GM19324 (cell line): ENCODE measurements around the gene EFCAB8.
"Not testable (repeated sequence)": the region's sequence is repeated elsewhere in the genome, so short reads cannot be mapped to it uniquely, and the experiment has no call there.

ENCODE experiments used
- ATAC-seq: cut with Tn5 transposase; IDR thresholded peaks from one replicate; pipeline ENCODE4 v1.9.1; 2021; ENCODE audit warnings: mild to moderate bottlenecking, moderate library complexity; ENCODE audit not compliant: unreplicated experiment, low FRiP score

Gene EFCAB8

GRCh38 chr20:32880635-32881034 lies 21.9 kb downstream of the EFCAB8 start:
- ATAC-seq: no peak

- ATAC-seq: no peak
Observed at GRCh38 chr20:32883081-32883480, 24.4 kb downstream of the EFCAB8 start.

- no peak for ATAC-seq
Observed at GRCh38 chr20:32885185-32885584, 26.5 kb downstream of the EFCAB8 start.

DNA sequence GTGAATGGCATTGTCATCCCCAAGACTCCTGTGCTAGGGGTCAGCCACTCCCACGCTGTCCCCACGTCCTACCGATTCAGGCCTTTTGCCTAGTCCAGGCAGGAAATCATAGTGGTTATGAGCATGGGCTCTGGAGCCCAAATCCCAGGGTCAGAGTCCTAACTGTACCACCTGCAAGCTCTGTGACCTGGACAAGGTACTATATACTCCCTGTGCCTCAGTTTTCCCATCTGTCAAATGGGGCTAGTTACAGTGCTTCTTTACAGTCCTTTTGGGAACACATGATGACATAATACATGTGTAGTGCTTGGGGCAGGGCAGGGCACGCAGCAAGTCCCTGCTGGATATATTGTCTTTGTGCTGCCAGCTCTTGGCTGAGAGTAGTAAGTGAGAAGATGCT lies 27.2 kb downstream of the EFCAB8 start:
- no peak for ATAC-seq

DNA sequence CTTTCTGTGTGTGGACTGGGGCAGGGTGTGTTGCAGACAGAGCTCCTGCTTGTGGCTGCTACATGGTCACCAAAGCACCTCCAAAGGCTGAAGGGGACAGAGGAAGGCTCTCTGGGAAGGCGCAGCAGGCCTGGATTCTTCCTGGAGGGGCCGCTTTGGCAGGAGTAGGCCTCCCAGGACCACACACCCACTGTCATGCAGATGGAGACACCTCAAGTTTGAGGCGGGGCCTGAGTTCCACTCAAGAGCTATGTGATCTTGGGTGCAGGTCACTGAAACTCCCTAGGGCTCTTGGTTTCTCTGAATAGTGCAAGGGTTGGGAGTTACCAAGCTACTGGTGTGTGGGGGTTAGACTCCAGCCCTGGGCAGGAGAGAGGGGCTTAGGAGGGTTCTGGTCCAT lies 27.9 kb downstream of the EFCAB8 start:
- no peak for ATAC-seq

DNA sequence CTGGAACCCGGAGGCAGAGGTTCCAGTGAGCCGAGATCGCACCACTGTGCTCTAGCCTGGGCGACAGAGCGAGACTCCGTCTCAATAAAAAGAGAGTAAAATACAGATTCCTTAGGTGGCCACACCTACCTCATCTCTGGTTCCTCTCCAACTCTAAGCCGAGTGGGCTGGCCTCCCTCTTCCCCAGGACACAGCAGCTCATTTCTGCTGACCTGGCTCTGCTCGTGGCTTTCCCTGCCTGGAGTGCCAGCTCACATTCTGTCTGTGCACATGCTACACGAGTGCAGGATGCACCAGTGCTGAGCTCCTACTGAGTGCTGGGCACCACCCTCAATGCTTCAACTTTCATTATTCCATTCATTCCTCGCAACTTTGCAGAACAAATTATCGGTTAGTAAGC lies 28.8 kb downstream of the EFCAB8 start:
- no peak for ATAC-seq

DNA sequence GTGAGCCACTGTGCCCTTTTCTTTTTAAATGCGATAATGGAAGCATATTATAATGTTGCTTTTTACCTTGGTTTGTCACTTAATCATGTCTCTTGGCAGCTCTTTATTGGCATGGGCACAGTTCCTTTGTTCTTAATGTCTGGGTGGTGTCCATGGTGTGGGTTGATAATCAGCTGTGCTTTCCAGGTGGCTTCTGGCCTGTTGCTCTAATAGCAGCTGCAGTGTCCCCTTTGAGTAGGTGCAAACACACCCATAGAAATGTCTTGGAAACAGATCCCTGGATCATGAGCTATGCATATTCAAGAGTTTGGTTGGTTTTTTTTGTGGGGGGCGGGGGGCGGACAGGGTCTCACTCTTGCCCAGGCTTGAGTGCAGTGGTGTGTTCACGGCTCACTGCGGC lies 29.9 kb downstream of the EFCAB8 start:
- ATAC-seq: no peak

DNA sequence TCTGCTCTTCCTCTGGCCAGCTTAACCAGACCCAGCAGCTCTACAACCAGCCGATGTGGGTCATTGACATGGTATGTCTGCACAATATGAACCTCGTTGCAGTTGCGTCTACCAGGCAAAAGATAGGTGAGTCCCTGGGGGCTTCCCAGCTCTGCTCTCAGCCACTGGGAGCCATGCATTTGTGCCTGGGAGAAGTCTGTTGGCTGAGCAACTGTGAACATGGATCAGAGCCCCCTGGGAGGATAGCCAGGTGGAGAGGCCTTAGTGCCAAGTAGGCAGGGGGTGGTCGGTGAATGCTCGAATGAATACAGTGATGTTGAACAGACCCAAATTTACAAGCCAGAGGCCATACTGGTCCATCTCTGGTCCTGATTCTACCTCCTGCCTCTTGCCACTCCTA lies 30.6 kb downstream of the EFCAB8 start:
- ATAC-seq: no peak

DNA sequence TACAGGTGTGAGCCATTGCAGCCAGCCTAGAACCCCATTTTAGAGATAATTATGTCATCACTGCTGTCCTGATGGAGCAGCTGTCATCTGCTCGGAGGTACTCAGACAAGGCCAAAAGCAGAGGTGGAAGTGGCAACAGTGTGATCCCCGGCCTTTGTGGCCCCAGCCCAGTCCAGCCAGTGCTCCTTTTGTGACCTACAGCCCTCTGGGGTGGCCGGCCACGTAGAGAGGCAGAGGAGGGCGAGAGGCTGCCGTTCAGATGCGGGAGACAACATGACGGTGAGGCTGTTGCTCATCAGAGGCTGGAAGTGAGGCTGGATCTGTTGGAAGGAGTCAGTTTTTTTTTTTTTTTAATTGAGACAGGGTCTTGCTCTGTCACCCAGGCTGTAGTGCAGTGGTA lies 32.8 kb downstream of the EFCAB8 start:
- no peak for ATAC-seq

DNA sequence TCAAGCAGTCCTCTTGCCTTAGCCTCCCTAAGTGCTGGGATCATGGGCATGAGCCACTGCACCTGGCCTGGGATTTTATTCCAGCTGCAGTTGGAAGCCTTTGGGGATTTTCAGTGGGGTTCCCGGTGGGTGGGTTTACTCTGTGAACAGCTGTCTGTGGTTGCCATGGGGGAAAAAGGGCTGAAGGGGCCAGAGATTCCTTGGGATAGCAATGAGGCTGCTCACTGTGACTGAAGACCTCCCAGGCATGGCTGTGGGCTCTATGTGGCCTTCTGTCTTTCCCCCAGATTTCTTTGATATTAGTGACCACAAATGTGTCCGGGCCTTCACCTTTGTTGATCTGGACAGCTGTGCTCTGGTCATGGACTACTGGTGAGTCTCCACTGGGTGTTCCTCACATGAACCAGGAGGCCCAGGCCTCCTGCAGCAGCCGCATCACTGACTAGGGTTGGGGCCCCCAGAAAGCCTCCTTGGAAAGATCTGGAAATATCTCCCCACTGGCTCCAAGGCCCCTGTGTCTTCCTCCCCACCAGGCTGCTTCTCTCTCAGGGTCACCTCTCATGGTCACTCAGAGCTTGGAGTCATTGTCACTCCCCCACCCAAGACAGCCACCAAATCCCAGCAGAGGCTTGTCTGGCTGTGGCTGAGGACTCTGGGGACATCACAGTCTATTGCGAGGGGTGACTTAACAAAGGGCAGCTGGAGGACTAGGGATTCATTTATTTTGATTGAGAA lies 33.4 kb downstream of the EFCAB8 start:
- no peak for ATAC-seq

DNA sequence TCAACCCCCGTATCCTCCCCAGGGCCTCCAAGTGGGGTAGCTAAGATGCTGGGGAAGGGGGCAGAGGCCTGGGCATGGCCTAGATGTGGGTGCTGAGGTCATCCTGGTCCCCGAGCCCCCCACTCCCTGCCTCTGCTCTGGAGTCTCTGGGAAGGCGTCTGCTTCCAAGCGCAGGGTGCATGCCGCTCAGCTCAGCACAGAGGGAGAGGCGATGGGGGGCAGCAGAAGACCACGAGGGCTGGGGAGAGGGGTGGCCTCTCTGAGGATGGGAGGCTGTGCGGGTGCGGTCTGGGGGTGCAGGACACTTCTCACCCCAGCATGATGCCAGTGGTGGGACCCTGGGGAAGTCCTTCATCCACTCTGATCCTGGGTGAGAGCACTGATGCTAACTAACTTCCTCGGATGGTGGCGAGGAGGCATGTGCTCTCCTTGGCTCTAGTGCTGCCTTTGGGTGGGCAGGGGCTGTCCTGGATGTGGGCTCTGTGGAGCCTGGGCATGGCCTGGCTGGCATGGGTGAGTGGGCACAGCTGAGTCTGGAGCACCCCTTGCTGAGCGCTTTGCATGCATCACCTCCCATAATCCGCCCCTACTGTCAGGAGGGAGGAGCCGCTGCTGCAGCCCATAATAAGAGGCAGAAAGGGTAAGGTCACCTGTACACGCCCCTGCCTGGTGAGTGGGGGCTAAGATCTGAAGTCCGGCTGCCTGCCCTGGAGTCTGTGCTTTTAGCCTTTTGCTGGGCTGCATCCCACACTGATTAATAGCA lies 34.7 kb downstream of the EFCAB8 start:
- ATAC-seq: no peak

DNA sequence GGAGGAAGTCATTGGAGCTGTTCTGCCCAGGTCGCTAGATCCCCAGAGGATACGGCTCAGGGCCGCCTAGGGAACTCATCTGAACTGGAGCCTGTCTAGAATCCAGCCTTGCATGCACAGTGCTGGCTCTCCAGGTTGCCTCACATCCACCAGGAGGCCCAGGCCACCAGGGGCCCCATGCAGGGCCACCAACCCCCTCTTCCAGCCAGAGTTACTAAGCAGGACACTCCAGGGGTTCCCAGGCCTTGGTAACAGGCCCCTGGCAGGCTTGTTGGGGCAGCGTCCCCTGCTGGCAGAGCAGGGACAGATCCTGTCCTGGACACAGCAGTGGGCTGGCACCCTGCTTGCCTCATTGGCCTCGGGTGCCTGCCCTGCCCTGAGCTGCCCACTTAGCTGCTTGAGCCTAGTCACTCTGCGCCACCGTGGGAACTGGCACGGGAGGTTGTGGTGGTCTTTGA lies 35.3 kb downstream of the EFCAB8 start:
- ATAC-seq: no peak

- ATAC-seq: no peak
Observed at GRCh38 chr20:32894711-32895355, 36.1 kb downstream of the EFCAB8 start.

DNA sequence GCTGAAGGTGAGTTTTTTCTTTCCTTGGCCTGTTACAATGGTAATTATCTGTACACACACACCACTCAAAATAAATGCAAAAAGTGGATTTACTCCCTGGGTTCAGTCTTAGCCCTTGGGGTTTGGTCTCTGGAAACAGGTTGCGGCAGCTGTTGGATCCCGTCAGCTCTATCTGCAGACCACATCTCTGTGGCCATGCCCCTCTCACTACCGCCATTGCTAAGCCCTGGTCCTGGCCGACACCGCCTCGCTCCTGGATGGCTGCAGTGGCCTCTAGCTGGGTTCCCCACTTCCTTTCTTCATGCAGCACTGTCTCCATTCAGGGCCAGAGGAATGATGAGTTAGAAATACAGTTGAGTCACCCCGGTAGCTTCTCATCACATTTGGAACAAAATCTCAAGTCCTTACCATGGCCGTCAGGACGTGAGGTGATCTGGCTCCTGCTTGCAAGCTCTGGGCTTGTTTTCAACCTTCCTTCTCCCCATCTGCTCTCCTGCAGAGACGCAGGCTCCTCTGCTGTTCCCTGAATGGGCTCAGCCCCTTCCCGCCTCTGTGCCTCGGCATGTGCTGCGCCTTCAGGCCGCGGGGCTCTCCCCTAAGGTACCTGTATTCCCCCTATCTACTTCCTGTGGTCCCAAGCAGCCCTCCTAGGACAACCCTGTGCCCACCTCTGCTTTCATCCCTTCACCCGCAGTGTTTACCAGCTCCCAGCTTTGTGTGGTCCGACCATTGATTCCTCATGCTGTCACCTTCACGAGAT lies 38.0 kb downstream of the EFCAB8 start:
- no peak for ATAC-seq

DNA sequence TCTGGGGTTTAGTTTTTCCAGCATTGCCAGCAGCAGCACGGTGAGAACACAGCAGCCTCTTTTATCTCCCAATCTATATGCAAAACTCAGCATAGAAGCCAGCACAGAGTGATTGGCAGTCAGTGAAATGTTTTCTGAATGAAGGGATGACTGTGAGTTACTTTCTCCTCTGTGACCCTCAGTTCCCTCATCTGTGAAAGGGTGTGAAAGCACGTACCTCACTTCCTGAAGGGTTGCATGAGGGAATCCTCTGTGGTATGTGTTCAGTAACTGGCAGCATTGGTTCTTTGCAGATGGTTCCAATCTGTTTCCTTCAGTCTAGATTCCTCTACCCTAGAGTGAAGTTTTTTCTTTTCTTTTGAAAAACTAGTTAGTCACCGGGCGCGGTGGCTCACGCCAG lies 40.0 kb downstream of the EFCAB8 start:
- ATAC-seq: no peak

DNA sequence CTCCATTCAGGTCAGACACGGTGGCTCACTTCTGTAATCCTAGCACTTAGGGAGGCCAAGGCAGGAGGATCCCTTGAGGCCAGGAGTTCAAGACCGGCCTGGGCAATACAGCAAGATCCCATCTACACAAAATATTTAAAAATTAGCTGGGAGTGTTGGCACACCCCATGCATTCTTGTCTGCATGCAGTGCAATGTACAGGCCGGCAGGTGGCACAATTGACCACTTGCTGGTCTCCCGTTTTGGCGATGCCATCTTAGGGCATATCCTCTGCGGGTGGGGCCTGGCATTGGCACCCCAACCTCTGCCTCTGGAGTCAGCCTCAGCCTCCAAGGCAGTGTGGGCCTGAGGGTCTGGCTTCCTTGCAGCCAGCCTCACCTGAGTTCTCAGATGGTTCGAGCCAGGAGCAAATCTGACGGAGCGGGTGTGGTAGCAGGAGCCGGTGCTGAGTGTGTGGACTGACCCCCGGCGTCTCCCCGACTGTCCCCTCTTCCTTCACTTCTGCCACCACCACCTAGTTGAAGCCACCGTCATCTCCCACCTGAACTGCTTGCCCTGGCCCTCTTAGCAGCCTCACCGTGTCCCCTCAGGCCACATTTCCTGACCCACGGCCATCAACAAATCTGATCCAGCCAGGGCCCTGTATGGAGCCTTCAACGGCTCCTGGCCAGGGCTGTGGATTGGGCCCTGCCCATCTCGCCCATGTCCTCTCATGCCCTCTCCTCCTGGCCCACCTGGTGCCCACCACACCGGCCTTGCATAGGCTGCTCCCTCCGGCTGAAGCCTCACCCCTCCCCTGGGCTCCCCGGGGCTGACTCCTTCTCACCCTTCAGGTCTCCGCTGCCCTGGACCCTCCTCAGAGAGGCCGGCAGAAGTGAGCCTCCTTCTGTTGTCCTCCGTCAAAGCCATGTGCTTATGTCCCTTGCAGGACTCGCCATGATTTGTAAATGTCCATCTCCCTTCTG lies 44.0 kb downstream of the EFCAB8 start:
- ATAC-seq: no peak

DNA sequence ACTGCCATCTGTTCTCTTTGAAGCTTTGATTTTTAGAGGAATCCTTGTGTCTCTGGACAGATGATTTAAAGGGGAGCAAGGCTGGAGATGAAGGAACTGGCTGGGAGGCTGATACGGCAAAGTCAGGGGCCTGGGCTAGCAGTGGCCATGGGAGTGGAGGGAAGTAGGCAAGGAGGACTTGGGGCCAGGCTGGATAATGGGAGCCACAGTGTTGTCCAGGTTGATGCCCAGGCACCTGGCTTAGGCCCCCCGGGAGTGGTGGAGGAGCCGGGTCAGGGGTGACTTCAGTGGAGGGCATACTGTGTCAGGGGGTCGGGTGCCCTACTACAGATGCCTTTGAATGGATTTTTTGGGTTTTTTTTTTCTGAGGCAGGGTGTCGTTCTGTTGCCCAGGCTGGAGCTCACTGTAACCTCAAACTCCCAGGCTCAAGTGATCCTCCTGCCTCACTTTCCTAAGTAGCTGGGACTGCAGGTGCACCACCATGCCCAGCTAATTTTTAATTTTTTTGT lies 45.0 kb downstream of the EFCAB8 start:
- ATAC-seq: no peak

DNA sequence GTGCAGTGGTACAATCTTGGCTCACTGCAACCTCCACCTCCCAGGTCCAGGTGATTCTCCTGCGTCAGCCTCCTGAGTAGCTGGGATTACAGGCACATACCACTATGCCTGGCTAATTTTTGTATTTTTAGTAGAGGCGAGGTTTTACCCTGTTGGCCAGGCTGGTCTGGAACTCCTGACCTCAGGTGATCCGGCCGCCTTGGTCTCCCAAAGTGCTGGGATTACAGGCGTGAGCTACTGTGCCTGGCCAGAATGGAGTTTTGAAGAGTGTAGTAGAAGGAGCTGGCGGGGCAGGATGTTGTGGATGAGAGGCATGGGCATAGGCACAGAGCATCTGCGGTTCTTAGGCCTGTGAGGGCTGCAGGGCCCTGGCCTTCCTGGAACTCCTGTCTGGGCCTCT lies 46.0 kb downstream of the EFCAB8 start:
- not testable (repeated sequence) for ATAC-seq

GRCh38 chr20:32906200-32906599 lies 47.5 kb downstream of the EFCAB8 start:
- no peak for ATAC-seq
